ENCODE measurements around the gene CHCHD3.

The CHCHD3 gene

GRCh38 chr7:132944774-132945173, 137.1 kb downstream of the CHCHD3 start:
- TF ChIP-seq FOXP2 (optimal IDR thresholded peaks at IDR 0.05; ENCODE audit: borderline replicate concordance, extremely low read depth, extremely low read length, insufficient read depth) (no peak), TAF1 (IDR thresholded peaks at IDR 0.05; ENCODE audit: borderline replicate concordance, insufficient read depth, low read length) (no peak), POLR2AphosphoS5 (IDR thresholded peaks at IDR 0.05; ENCODE audit: low read depth, low read length) (no peak)
- TF ChIP-seq, protein P1, sequence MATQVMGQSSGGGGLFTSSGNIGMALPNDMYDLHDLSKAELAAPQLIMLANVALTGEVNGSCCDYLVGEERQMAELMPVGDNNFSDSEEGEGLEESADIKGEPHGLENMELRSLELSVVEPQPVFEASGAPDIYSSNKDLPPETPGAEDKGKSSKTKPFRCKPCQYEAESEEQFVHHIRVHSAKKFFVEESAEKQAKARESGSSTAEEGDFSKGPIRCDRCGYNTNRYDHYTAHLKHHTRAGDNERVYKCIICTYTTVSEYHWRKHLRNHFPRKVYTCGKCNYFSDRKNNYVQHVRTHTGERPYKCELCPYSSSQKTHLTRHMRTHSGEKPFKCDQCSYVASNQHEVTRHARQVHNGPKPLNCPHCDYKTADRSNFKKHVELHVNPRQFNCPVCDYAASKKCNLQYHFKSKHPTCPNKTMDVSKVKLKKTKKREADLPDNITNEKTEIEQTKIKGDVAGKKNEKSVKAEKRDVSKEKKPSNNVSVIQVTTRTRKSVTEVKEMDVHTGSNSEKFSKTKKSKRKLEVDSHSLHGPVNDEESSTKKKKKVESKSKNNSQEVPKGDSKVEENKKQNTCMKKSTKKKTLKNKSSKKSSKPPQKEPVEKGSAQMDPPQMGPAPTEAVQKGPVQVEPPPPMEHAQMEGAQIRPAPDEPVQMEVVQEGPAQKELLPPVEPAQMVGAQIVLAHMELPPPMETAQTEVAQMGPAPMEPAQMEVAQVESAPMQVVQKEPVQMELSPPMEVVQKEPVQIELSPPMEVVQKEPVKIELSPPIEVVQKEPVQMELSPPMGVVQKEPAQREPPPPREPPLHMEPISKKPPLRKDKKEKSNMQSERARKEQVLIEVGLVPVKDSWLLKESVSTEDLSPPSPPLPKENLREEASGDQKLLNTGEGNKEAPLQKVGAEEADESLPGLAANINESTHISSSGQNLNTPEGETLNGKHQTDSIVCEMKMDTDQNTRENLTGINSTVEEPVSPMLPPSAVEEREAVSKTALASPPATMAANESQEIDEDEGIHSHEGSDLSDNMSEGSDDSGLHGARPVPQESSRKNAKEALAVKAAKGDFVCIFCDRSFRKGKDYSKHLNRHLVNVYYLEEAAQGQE (IDR thresholded peaks at IDR 0.05; ENCODE audit: insufficient read depth in 1 of 2, low read depth in 2 of 2, low read length in 2 of 2) = no peak

DNA sequence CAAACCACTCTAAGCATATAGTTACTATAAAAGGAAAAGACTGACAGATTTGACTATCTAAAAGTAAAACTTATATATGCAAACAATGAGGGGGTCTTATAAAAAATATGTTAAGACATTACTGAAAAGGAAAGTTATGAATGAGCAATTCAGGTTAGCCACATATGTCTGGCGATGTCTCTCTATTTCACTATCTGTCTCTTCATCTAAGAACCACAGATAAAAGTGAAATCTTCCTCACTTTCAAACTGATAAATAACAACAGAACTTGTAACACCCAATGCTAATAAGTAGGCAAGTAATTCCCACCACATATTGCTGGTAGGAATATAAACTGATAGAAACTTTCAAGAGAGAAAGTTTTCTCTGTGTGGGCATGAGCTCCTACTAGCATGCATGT, 138.2 kb downstream of the CHCHD3 start:
- TF ChIP-seq TAF1 (IDR thresholded peaks at IDR 0.05; ENCODE audit: borderline replicate concordance, insufficient read depth, low read length) (no peak), FOXP2 (optimal IDR thresholded peaks at IDR 0.05; ENCODE audit: borderline replicate concordance, extremely low read depth, extremely low read length, insufficient read depth) (no peak)

- TF ChIP-seq TAF1 (IDR thresholded peaks at IDR 0.05; ENCODE audit: borderline replicate concordance, insufficient read depth, low read length) (no peak), POLR2AphosphoS5 (IDR thresholded peaks at IDR 0.05; ENCODE audit: low read depth, low read length) (no peak), SIN3A (IDR thresholded peaks at IDR 0.05; ENCODE audit: borderline replicate concordance, insufficient read depth, low read length) (no peak), FOXP2 (optimal IDR thresholded peaks at IDR 0.05; ENCODE audit: borderline replicate concordance, extremely low read depth, extremely low read length, insufficient read depth) (no peak)
- TF ChIP-seq, protein P1 (IDR thresholded peaks at IDR 0.05; ENCODE audit: insufficient read depth in 1 of 2, low read depth in 2 of 2, low read length in 2 of 2) = no peak
These were observed 139.2 kb downstream of the CHCHD3 start for GRCh38 chr7:132942701-132943100.

- TF ChIP-seq FOXP2 (optimal IDR thresholded peaks at IDR 0.05; ENCODE audit: borderline replicate concordance, extremely low read depth, extremely low read length, insufficient read depth) (no peak), POLR2AphosphoS5 (IDR thresholded peaks at IDR 0.05; ENCODE audit: low read depth, low read length) (no peak), TAF1 (IDR thresholded peaks at IDR 0.05; ENCODE audit: borderline replicate concordance, insufficient read depth, low read length) (no peak), SIN3A (IDR thresholded peaks at IDR 0.05; ENCODE audit: borderline replicate concordance, insufficient read depth, low read length) (no peak)
- TF ChIP-seq, protein P1 (IDR thresholded peaks at IDR 0.05; ENCODE audit: insufficient read depth in 1 of 2, low read depth in 2 of 2, low read length in 2 of 2) = no peak
These were observed 140.0 kb downstream of the CHCHD3 start for GRCh38 chr7:132941905-132942304.

DNA sequence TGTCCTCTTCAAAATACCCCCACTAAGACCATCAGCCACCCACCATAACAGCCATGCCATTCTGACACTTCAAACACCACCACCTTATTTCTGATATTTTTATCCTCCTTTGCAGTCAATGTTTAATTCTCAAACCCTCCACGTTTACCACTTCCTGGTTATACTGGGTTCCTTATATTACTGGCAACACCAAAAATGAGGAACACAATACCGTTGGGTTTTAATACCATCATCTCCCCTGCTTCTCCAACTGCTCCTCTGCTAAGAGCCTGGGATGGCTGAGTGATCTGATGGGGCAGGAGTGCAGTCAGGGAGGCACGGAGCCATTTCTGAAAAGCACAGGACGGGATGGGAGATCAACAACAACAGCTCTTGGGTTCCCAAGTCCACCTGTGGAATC, 140.5 kb downstream of the CHCHD3 start:
- TF ChIP-seq SIN3A (IDR thresholded peaks at IDR 0.05; ENCODE audit: borderline replicate concordance, insufficient read depth, low read length) = no peak
- TF ChIP-seq POLR2AphosphoS5 (IDR thresholded peaks at IDR 0.05; ENCODE audit: low read depth, low read length) = no peak
- no peak for TF ChIP-seq TAF1 (IDR thresholded peaks at IDR 0.05; ENCODE audit: borderline replicate concordance, insufficient read depth, low read length)
- TF ChIP-seq FOXP2 (optimal IDR thresholded peaks at IDR 0.05; ENCODE audit: borderline replicate concordance, extremely low read depth, extremely low read length, insufficient read depth) = no peak
- TF ChIP-seq, protein P1 (IDR thresholded peaks at IDR 0.05; ENCODE audit: insufficient read depth in 1 of 2, low read depth in 2 of 2, low read length in 2 of 2) = no peak
